GM18498 (cell line): Measurements from ENCODE around the gene ADAMTSL2.

ENCODE experiments used
- ATAC-seq: cut with Tn5 transposase; IDR thresholded peaks from one replicate; pipeline ENCODE4 v1.9.1; 2021; ENCODE audit warnings: mild to moderate bottlenecking, moderate library complexity; ENCODE audit not compliant: unreplicated experiment

Gene ADAMTSL2

GRCh38 chr9:133603135-133603927 is 68.8 kb downstream of the ADAMTSL2 start:
- ATAC-seq: no peak

- no peak for ATAC-seq
These were observed 69.7 kb downstream of the ADAMTSL2 start for GRCh38 chr9:133604214-133604613.

- ATAC-seq: no peak
These were observed 70.4 kb downstream of the ADAMTSL2 start for GRCh38 chr9:133604856-133605255.

GRCh38 chr9:133605446-133605845 is 70.9 kb downstream of the ADAMTSL2 start:
- ATAC-seq: no peak

GRCh38 chr9:133605856-133606707 is 71.6 kb downstream of the ADAMTSL2 start:
- ATAC-seq: no peak

GRCh38 chr9:133606708-133607025 is 72.2 kb downstream of the ADAMTSL2 start:
- no peak for ATAC-seq

GRCh38 chr9:133607381-133607780 is 72.9 kb downstream of the ADAMTSL2 start:
- no peak for ATAC-seq

GRCh38 chr9:133607976-133608375 is 73.5 kb downstream of the ADAMTSL2 start:
- no peak for ATAC-seq

GRCh38 chr9:133608382-133608781 is 73.9 kb downstream of the ADAMTSL2 start:
- no peak for ATAC-seq

- ATAC-seq: no peak
These were observed 74.4 kb downstream of the ADAMTSL2 start for GRCh38 chr9:133608889-133609288.

GRCh38 chr9:133609311-133610098 is 75.0 kb downstream of the ADAMTSL2 start, which contains the start of gene FAM163B:
FAM163B (minus strand) TSS chr9:133609389; CDS start chr9:133580223, 29,166 bp downstream.
- no peak for ATAC-seq

- ATAC-seq: no peak
These were observed 76.3 kb downstream of the ADAMTSL2 start for GRCh38 chr9:133610845-133611244.

GRCh38 chr9:133612051-133612450 is 77.5 kb downstream of the ADAMTSL2 start:
- ATAC-seq: no peak

GRCh38 chr9:133612816-133613215 is 78.3 kb downstream of the ADAMTSL2 start:
- no peak for ATAC-seq

GRCh38 chr9:133613432-133613831 is 78.9 kb downstream of the ADAMTSL2 start:
- no peak for ATAC-seq

- no peak for ATAC-seq
These were observed 79.6 kb downstream of the ADAMTSL2 start for GRCh38 chr9:133614056-133614455.

GRCh38 chr9:133614678-133615077 is 80.2 kb downstream of the ADAMTSL2 start:
- no peak for ATAC-seq

- ATAC-seq: no peak
These were observed 80.7 kb downstream of the ADAMTSL2 start for GRCh38 chr9:133615186-133615585.

GRCh38 chr9:133615606-133616188 is 81.2 kb downstream of the ADAMTSL2 start:
- no peak for ATAC-seq

- ATAC-seq: no peak
These were observed 82.3 kb downstream of the ADAMTSL2 start for GRCh38 chr9:133616643-133617405.
